Upper lobe of left lung (tissue), 6 donors: ENCODE results near the gene TGDS. TPM values are rescaled to one million over a fixed set of nuclear protein-coding genes. Genes with fewer than 3 reads are reported as not detected.

ENCODE experiments used
- ATAC-seq, 2 donors: fragments of 200-7000 bp; cut with Tn5 transposase; one replicate each; pipeline ENCODE4 v1.9.1; 2022; ENCODE audit warnings: mild to moderate bottlenecking in 2 of 2, moderate library complexity in 2 of 2; ENCODE audit not compliant: low FRiP score in 2 of 2
- DNase-seq, 2 donors: peaks; one replicate each; pipeline ENCODE4 v3.0.0-alpha.2; 2019 to 2020
- H3K27ac ChIP-seq, 4 donors: fragments of 200-600 bp; sonication (generic); one replicate each; pipeline ENCODE4 v1.5.1; 2016 to 2019
- H3K27me3 ChIP-seq, 4 donors: fragments of 200-600 bp; sonication (generic); one replicate each; pipeline ENCODE4 v1.5.1; 2017 to 2019
- H3K36me3 ChIP-seq, 4 donors: fragments of 200-600 bp; sonication (generic); one replicate each; pipeline ENCODE4 v1.5.1; 2016 to 2019
- H3K4me1 ChIP-seq, 4 donors: fragments of 200-600 bp; sonication (generic); one replicate each; pipeline ENCODE4 v1.5.1; 2018 to 2019
- H3K4me3 ChIP-seq, 4 donors: fragments of 200-600 bp; sonication (generic); one replicate each; pipeline ENCODE4 v1.5.1; 2017 to 2019; ENCODE audit warnings: mild to moderate bottlenecking in 2 of 4, moderate library complexity in 1 of 4
- H3K9me3 ChIP-seq, 4 donors: fragments of 200-600 bp; sonication (generic); one replicate each; pipeline ENCODE4 v1.5.1; 2018 to 2019
- EP300 ChIP-seq, 4 donors: sonication (generic); formaldehyde crosslinking; IDR thresholded peaks; one replicate each; pipeline ENCODE4 v1.5.1; 2017; ENCODE audit warnings: antibody characterized with exemption in 4 of 4, control low read depth in 2 of 4
- POLR2A ChIP-seq, 4 donors: fragments of 450-650 bp; IDR thresholded peaks; one replicate each; pipeline ENCODE4 v1.5.1; 2016 to 2017; ENCODE audit warnings: antibody characterized with exemption in 4 of 4, mild to moderate bottlenecking in 2 of 4
- POLR2AphosphoS5 ChIP-seq, 2 donors: sonication (generic); formaldehyde crosslinking; IDR thresholded peaks; one replicate each; pipeline ENCODE4 v1.5.1; 2017; ENCODE audit warnings: antibody characterized with exemption in 2 of 2
- WGBS, 2 donors: methylation state at CpG; one replicate each; pipeline ENCODE4 v1.1.5; 2017 to 2018; 5-methylcytosine and 5-hydroxymethylcytosine counted together
- total RNA-seq, 6 donors: library from RNA; depleted of rRNA in 4 of 6; stranded (reverse); fragments of >200 nt in 4 of 6; gene quantifications; one replicate each; pipeline versions ENCODE4 v1.1.0 to v1.2.1, GENCODE V29; 2016 to 2021
- TF ChIP-seq, protein P1 (sequence below), 6 experiments: fragments of 450-650 bp in 4 of 6; fragments of 200-600 bp in 2 of 6; sonication (generic) in 2 of 6; IDR thresholded peaks; one replicate each; pipeline ENCODE4 v1.5.1; 2016 to 2019; ENCODE audit warnings: antibody characterized with exemption in 6 of 6
- donor health status: DM: no; HTN: no; CAD: no; lungs with moderate emphysema.
- donor health status: DM: no; HTN: yes; CAD: no; lungs with severe emphysema.

TGDS gene
- total RNA-seq, 6 donors from 2014 or later = 2.8 to 13.5 (median 7.5) TPM

GRCh38 chr13:94556621-94557020 is 39.3 kb downstream of the TGDS start:
- no peak overlapping the region for H3K27ac ChIP-seq
- DNase-seq (no peak), ATAC-seq (no peak)
- no peaks in the 10 kb centered on the region for H3K4me1 ChIP-seq
- 62 to 68% methylated on average over 3 of the region's 3 CpGs for WGBS, 2 donors
- TF ChIP-seq POLR2A (IDR thresholded peaks at IDR 0.05) (no peak), POLR2AphosphoS5 (IDR thresholded peaks at IDR 0.05) (no peak), EP300 (IDR thresholded peaks at IDR 0.05) (no peak)
- TF ChIP-seq, protein P1, sequence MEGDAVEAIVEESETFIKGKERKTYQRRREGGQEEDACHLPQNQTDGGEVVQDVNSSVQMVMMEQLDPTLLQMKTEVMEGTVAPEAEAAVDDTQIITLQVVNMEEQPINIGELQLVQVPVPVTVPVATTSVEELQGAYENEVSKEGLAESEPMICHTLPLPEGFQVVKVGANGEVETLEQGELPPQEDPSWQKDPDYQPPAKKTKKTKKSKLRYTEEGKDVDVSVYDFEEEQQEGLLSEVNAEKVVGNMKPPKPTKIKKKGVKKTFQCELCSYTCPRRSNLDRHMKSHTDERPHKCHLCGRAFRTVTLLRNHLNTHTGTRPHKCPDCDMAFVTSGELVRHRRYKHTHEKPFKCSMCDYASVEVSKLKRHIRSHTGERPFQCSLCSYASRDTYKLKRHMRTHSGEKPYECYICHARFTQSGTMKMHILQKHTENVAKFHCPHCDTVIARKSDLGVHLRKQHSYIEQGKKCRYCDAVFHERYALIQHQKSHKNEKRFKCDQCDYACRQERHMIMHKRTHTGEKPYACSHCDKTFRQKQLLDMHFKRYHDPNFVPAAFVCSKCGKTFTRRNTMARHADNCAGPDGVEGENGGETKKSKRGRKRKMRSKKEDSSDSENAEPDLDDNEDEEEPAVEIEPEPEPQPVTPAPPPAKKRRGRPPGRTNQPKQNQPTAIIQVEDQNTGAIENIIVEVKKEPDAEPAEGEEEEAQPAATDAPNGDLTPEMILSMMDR (IDR thresholded peaks at IDR 0.05) = no peak
- no peak overlapping the region for H3K4me3 ChIP-seq
- H3K36me3 ChIP-seq = no peaks in the 10 kb centered on the region
- no peaks in the 10 kb centered on the region for H3K27me3 ChIP-seq
- no peaks in the 10 kb centered on the region for H3K9me3 ChIP-seq

DNA sequence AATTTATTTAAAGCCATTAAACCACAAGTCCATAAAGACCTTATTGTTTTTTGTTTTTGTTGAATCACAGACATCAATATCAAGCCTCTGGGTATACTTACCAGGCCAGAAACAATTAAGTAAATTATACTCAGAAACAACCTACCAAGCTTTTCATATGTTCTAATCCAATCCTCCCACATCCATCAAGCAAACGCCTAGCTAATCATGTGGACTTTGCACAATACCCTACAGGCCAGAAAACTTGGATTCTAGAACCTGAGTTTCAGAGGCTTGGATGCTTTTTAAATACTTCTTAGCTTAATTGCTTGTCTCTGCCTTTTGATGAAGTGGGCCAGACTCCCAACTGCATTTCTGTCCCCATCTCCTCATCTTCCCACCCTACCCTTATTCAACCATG is 39.9 kb downstream of the TGDS start:
- 89 to 94% methylated on average over 1 of the region's 1 CpG for WGBS, 2 donors
- ATAC-seq = no peak
- no peak for DNase-seq

DNA sequence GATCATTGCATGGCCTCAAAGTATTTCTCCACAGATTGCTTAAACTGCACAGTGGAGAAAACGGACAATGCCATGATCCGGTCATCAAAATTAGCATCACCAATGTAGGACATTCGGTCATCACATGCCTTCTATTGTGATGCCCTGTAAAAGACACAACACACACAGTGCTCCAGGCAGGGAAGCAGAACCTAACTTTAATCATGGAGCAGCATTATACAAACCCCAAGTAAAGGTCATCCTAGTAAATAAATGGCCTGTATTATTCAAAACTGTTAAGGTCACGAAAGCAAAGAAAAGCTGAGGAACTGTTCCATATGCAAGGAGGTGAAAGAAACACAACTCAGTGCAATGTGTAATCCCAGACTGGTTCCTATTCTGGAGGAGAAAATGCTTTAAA is 42.2 kb downstream of the TGDS start:
- 91 to 97% methylated on average over 4 of the region's 4 CpGs for WGBS, 2 donors
- Histone ChIP-seq H3K9me3 (no peaks in the 10 kb centered on the region), H3K4me1 (peaks cover 0 to 2% (median 0%) of the 10 kb centered on the region in 4 donors), H3K27ac (no peak overlapping the region), H3K4me3 (no peak overlapping the region), H3K36me3 (no peaks in the 10 kb centered on the region), H3K27me3 (no peaks in the 10 kb centered on the region)
- TF ChIP-seq, protein P1 (IDR thresholded peaks at IDR 0.05) = no peak
- TF ChIP-seq POLR2AphosphoS5 (IDR thresholded peaks at IDR 0.05) = no peak
- TF ChIP-seq POLR2A (IDR thresholded peaks at IDR 0.05) = no peak
- no peak for TF ChIP-seq EP300 (IDR thresholded peaks at IDR 0.05)
- DNase-seq (no peak), ATAC-seq (no peak)

More for the DNA sequence above, 39.9 kb downstream of the TGDS start:
- H3K36me3 ChIP-seq = no peaks in the 10 kb centered on the region
- H3K27me3 ChIP-seq = no peaks in the 10 kb centered on the region
- no peak overlapping the region for H3K27ac ChIP-seq
- H3K4me1 ChIP-seq = no peaks in the 10 kb centered on the region
- no peak overlapping the region for H3K4me3 ChIP-seq
- no peaks in the 10 kb centered on the region for H3K9me3 ChIP-seq
- no peak for TF ChIP-seq POLR2AphosphoS5 (IDR thresholded peaks at IDR 0.05)

DNA sequence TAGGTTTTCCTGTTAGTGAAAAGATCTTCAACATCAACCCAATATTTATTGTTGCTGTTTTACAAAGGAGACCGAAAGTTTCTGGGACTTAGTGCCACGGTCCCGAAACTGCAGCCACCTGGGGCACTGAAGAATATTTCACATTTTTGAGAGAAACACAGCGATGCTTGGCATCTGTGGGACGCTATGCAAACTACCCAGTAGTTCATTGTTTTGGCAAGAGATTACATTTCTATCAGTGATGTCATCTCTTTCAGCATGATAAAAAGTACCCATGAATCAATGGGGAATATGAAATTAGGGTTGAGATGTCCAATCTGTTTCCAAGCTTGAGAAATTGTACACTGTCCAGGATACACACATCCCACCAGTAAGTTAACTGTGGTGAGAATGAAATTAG is 43.9 kb downstream of the TGDS start:
- TF ChIP-seq POLR2AphosphoS5 (IDR thresholded peaks at IDR 0.05) = no peak
- TF ChIP-seq, protein P1 (IDR thresholded peaks at IDR 0.05) = no peak
- no peak for TF ChIP-seq EP300 (IDR thresholded peaks at IDR 0.05)
- no peak for TF ChIP-seq POLR2A (IDR thresholded peaks at IDR 0.05)
- ATAC-seq (no peak), DNase-seq (no peak)
- Histone ChIP-seq H3K9me3 (no peaks in the 10 kb centered on the region), H3K27ac (no peak overlapping the region), H3K27me3 (no peaks in the 10 kb centered on the region), H3K36me3 (no peaks in the 10 kb centered on the region), H3K4me1 (peaks cover 6 to 9% (median 7%) of the 10 kb centered on the region in 4 donors), H3K4me3 (no peak overlapping the region)
- WGBS, 2 donors = 87 to 91% methylated on average over 5 of the region's 5 CpGs

DNA sequence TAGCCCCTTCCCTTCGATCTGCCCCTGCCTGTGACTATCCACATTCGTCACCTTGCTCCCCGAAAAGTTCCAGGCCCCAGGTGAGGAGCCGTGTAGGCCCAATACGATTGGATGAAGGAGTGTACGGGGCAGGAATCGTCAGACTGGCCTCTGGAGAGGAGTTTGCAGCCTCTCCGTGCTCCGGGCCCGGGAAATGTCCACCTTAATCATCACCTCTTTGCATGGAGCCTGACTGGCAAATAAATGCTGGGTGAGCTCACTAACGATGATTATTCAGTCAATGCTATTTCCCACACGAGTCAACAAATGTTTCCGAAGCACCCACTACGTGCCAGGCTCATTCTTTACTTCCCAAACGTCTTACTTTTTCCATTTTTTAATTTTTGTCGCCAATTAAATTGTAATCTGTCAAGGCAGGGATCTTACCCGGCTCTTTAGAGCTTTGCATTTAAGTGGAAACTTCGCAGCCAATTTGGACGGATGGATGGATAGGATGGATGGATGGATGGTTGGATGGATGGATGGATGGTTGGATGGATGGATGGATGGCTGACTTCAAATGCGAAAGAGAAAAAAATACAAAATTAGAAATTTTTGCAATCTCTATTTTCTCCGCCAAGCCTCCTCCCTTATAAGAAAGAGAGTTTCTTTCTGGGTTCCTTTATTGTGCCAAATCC is 45.8 kb downstream of the TGDS start:
- no peaks in the 10 kb centered on the region for H3K9me3 ChIP-seq

More for the DNA sequence above, 45.8 kb downstream of the TGDS start:
- ATAC-seq = peak; percentile 55 to 70
- Histone ChIP-seq H3K27ac (peak overlapping the region; percentile 88 to 94 (median 92)), H3K4me1 (peaks cover 6 to 9% (median 7%) of the 10 kb centered on the region in 4 donors), H3K36me3 (no peaks in the 10 kb centered on the region), H3K27me3 (no peaks in the 10 kb centered on the region), H3K4me3 (peak overlapping the region; percentile 51 to 74 (median 62))
- TF ChIP-seq POLR2A (IDR thresholded peaks at IDR 0.05) (no peak), POLR2AphosphoS5 (IDR thresholded peaks at IDR 0.05) (no peak), EP300 (IDR thresholded peaks at IDR 0.05) (no peak)
- TF ChIP-seq, protein P1 (IDR thresholded peaks at IDR 0.05) = no peak
- DNase-seq = peak in 1 of 2 donors; percentile 37
- WGBS, 2 donors = 24 to 26% methylated on average over 21 of the region's 21 CpGs
